SK-N-SH treated with all-trans-retinoic acid at 6 μM for 48 hours (cell line): ENCODE results near the gene TEX26.

ENCODE experiments used
- ARNTL ChIP-seq: fragments of 450-650 bp; formaldehyde crosslinking; IDR thresholded peaks from 2 replicates; pipeline ENCODE4 v1.5.0; 2020; ENCODE audit warnings: low read depth, mild to moderate bottlenecking, moderate library complexity, borderline replicate concordance
- CREB5 ChIP-seq: fragments of 250-450 bp; sonication (Bioruptor Pico); IDR thresholded peaks from 2 replicates; pipeline ENCODE4 v1.5.1; 2020; ENCODE audit warnings: low read depth, mild to moderate bottlenecking, moderate library complexity
- CSDC2 ChIP-seq: fragments of 250-450 bp; sonication (Bioruptor Pico); IDR thresholded peaks from 2 replicates; pipeline ENCODE4 v1.5.0; 2020; ENCODE audit warnings: mild to moderate bottlenecking, moderate library complexity
- CSRNP3 ChIP-seq: fragments of 250-450 bp; sonication (Bioruptor Pico); IDR thresholded peaks from 2 replicates; pipeline ENCODE4 v1.5.1; 2021; ENCODE audit warnings: mild to moderate bottlenecking, moderate library complexity
- ISL1 ChIP-seq: fragments of 250-450 bp; sonication (Bioruptor Pico); IDR thresholded peaks from 2 replicates; pipeline ENCODE4 v2.1.2; 2022; ENCODE audit warnings: mild to moderate bottlenecking, moderate library complexity
- OSR1 ChIP-seq: fragments of 250-450 bp; sonication (Bioruptor Pico); IDR thresholded peaks from 2 replicates; pipeline ENCODE4 v1.8.0; 2022; ENCODE audit warnings: moderate library complexity, mild to moderate bottlenecking, inconsistent platforms
- PATZ1 ChIP-seq: fragments of 250-450 bp; sonication (Bioruptor Pico); IDR thresholded peaks from 2 replicates; pipeline ENCODE4 v1.8.0; 2020; ENCODE audit warnings: mild to moderate bottlenecking, moderate library complexity, borderline replicate concordance
- POU6F1 ChIP-seq: fragments of 250-450 bp; sonication (Bioruptor Pico); IDR thresholded peaks from 2 replicates; pipeline ENCODE4 v1.8.0; 2021; ENCODE audit warnings: low read depth, mild to moderate bottlenecking, moderate library complexity, borderline replicate concordance
- RARB ChIP-seq: fragments of 250-450 bp; sonication (Bioruptor Pico); IDR thresholded peaks from 2 replicates; pipeline ENCODE4 v1.8.0; 2021; ENCODE audit warnings: mild to moderate bottlenecking, moderate library complexity
- ZC3H10 ChIP-seq: fragments of 250-450 bp; sonication (Bioruptor Pico); IDR thresholded peaks from 2 replicates; pipeline ENCODE4 v1.5.1; 2021; ENCODE audit warnings: mild to moderate bottlenecking, moderate library complexity
- ZFP3 ChIP-seq: fragments of 250-450 bp; sonication (Bioruptor Pico); IDR thresholded peaks from 2 replicates; pipeline ENCODE4 v1.5.0; 2020; ENCODE audit warnings: mild to moderate bottlenecking, moderate library complexity
- ZFP30 ChIP-seq: fragments of 450-650 bp; formaldehyde crosslinking; IDR thresholded peaks from 2 replicates; pipeline ENCODE4 v1.5.0; 2022; ENCODE audit warnings: mild to moderate bottlenecking, moderate library complexity
- ZNF565 ChIP-seq: fragments of 450-650 bp; formaldehyde crosslinking; conservative IDR thresholded peaks from 2 replicates; pipeline ENCODE4 v1.5.0; 2020; ENCODE audit warnings: low read depth, mild to moderate bottlenecking, moderate library complexity

GRCh38 chr13:30968846-30969245 lies 36.4 kb downstream of the TEX26 start:
- TF ChIP-seq ZC3H10 (CRISPR knock-in tag) (no peak), CSRNP3 (CRISPR knock-in tag) (no peak), ZFP30 (CRISPR knock-in tag) (no peak), ZFP3 (CRISPR knock-in tag) (no peak), CSDC2 (CRISPR knock-in tag) (no peak), POU6F1 (no peak), ARNTL (CRISPR knock-in tag) (no peak), RARB (CRISPR knock-in tag) (no peak), ISL1 (CRISPR knock-in tag) (no peak), ZNF565 (no peak), PATZ1 (CRISPR knock-in tag) (no peak), OSR1 (no peak), CREB5 (CRISPR knock-in tag) (no peak)
